BJ (cell line): ENCODE data around the gene TBXA2R. TPM values are rescaled to one million over a fixed set of nuclear protein-coding genes. Genes with fewer than 3 reads are reported as not detected.

Source experiments
- CTCF ChIA-PET: fragments of 350-600 bp; formaldehyde crosslinking; extraction: SDS; loops from one replicate; lab custom pipeline; 2021; ENCODE audit warnings: antibody characterized with exemption, inconsistent platforms; lab: Yijun Ruan, JAX
- POLR2A ChIA-PET: fragments of 300-600 bp; sonication (Branson Sonifier 250); formaldehyde crosslinking; extraction: SDS; loops from one replicate; lab custom pipeline; 2021; ENCODE audit warnings: antibody characterized with exemption; lab: Charles Lee
- DNase-seq: peaks from one replicate; pipeline ENCODE4 v3.0.0-alpha.2; 2011; ENCODE audit warnings: low read depth
- H3K27me3 ChIP-seq: 2 replicates; pipeline ENCODE4 v1.6.0; 2011; ENCODE audit warnings: low read length; ENCODE audit not compliant: control insufficient read depth, insufficient read depth
- H3K36me3 ChIP-seq: 2 replicates; pipeline ENCODE4 v1.5.1; 2011; ENCODE audit warnings: low read length; ENCODE audit not compliant: control insufficient read depth, insufficient read depth
- H3K4me3 ChIP-seq: 2 replicates; pipeline ENCODE4 v1.5.1; 2011; ENCODE audit warnings: low read depth, mild to moderate bottlenecking, control low read depth, low read length
- CTCF ChIP-seq: IDR thresholded peaks from 2 replicates; pipeline ENCODE4 v1.5.1; 2011; ENCODE audit warnings: low read depth, mild to moderate bottlenecking, control low read depth, inconsistent platforms, low read length, moderate library complexity; ENCODE audit not compliant: insufficient read depth
- polyA plus RNA-seq: library from polyadenylated mRNA; depleted of rRNA; stranded (reverse); fragments of >200 nt; gene quantifications from 2 replicates; pipeline ENCODE4 v1.2.3, GENCODE V29; 2011

Gene TBXA2R
- polyA plus RNA-seq, 1 experiment = 1.2 TPM

GRCh38 chr19:3563709-3564524 lies 42.8 kb downstream of the TBXA2R start:
- ChIA-PET CTCF (interaction anchor here (1.0 to 1.2 kb wide), 2 partner anchors 9 to 34 kb away, joined by 3 read pairs; no protein-coding TSS in a partner anchor), POLR2A (no interaction called here)
- TF ChIP-seq CTCF = no peak
- Histone ChIP-seq H3K4me3 (no peak overlapping the region), H3K36me3 (no peaks in the 10 kb centered on the region), H3K27me3 (no peaks in the 10 kb centered on the region)
- no peak for DNase-seq

GRCh38 chr19:3557461-3558248 lies 49.0 kb downstream of the TBXA2R start, which contains the start of gene MFSD12:
Gene MFSD12, minus strand, starts transcription at chr19:3557586. Its CDS starts 183 bp downstream, at chr19:3557403.
- Histone ChIP-seq H3K27me3 (no peaks in the 10 kb centered on the region), H3K36me3 (no peaks in the 10 kb centered on the region), H3K4me3 (peak within 1 kb of the TSS; percentile 72)
- CTCF ChIA-PET = interaction anchor here (0.6 to 5.8 kb wide), 2 partner anchors 11 to 21 kb away, joined by 4 to 57 read pairs; no protein-coding TSS in a partner anchor
- POLR2A ChIA-PET = interaction anchor here (0.5 kb wide), 1 partner anchor 464 kb away, joined by 3 read pairs; no protein-coding TSS in a partner anchor
- DNase-seq = peak; percentile 79
- TF ChIP-seq CTCF = no peak

- ChIA-PET POLR2A (no interaction called here), CTCF (interaction anchor here (0.8 to 5.8 kb wide), 2 partner anchors 11 to 17 kb away, joined by 3 to 57 read pairs; no protein-coding TSS in a partner anchor)
- H3K36me3 ChIP-seq = no peaks in the 10 kb centered on the region
- no peak for DNase-seq
- no peaks in the 10 kb centered on the region for H3K27me3 ChIP-seq
- H3K4me3 ChIP-seq = peak overlapping the region; percentile 72
- TF ChIP-seq CTCF = no peak
Measured at GRCh38 chr19:3556978-3557460, 49.7 kb downstream of the TBXA2R start.

- TF ChIP-seq CTCF = no peak
- Histone ChIP-seq H3K27me3 (no peaks in the 10 kb centered on the region), H3K36me3 (no peaks in the 10 kb centered on the region; the same call in 1 of the 2 replicates), H3K4me3 (peak overlapping the region; percentile 72)
- ChIA-PET CTCF (interaction anchor here (0.8 to 5.8 kb wide), 2 partner anchors 10 to 17 kb away, joined by 3 to 57 read pairs; no protein-coding TSS in a partner anchor), POLR2A (no interaction called here)
- no peak for DNase-seq
Measured at GRCh38 chr19:3556423-3556977, 50.2 kb downstream of the TBXA2R start.
